ENCODE results near the gene FSD2. TPM values are rescaled to one million over a fixed set of nuclear protein-coding genes. Genes with fewer than 3 reads are reported as not detected.

FSD2 gene
- total RNA-seq, 1 experiment from 2014 or later = not detected

DNA sequence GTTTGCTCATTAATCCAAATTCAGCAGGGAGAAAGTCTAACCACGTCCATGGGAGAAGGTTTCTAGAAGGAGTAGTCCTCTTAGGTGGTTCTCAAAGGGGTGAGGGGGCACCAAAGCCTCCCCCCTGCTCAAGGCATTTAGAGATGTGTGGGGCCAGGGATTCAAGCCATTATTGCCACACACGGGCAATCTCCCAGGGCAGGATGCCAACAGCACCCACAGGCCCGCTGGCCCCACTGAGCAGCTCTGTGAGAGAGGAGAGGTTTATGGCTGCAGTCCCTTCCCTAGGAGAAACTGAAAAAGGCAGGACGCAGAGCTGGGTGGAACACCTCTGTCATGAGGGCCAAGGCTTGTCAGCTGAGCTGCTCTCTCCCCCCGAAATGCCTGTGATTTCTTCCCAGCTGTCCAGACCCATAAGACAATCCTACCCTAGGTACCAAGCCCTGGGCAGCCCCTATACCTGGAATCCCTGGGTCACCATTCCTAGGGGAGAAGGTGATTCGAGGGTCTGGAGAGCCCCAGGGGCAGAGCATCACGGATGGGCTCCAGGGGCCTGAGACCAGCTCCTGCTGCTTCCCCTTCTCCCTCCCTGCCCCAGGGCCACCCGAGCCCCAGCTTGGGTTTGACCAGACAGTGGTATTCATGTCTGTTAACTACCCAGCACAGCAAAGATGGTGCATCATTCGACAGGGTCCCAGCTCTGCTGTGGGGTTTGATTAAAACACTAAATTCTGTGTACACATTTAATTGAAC is 42.5 kb upstream of the FSD2 start:
- no peak overlapping the region for H4K91ac ChIP-seq (ENCODE audit: insufficient read length, low read depth, low read length)
- no peak overlapping the region for H3T11ph ChIP-seq (ENCODE audit: low read length)
- no peak overlapping the region for H4K8ac ChIP-seq (replicated peaks; ENCODE audit: insufficient read length, low read depth, low read length)
- no peak overlapping the region for H2BK20ac ChIP-seq (ENCODE audit: low read depth, low read length, poor library complexity, severe bottlenecking)
- H3K27me3 ChIP-seq (ENCODE audit: insufficient read depth, low read length) = no peaks in the 10 kb centered on the region
- H4K5ac ChIP-seq (ENCODE audit: insufficient read length, low read depth, low read length) = no peak overlapping the region
- Mint-ChIP-seq H3K4me3 (no peak overlapping the region), H3K27me3 (ENCODE audit: low read depth) (no peaks in the 10 kb centered on the region), H3K4me1 (peaks cover 14 to 20% of the 10 kb centered on the region in 2 experiments), H3K27ac (peak overlapping the region in 1 of 3 experiments; percentile 18; a peak in 1 of 7 replicates), H3K36me3 (ENCODE audit: insufficient read depth in 1 of 3, low read depth in 3 of 3) (no peaks in the 10 kb centered on the region; a peak in 1 of 7 replicates), H3K9me3 (no peaks in the 10 kb centered on the region)
- no peak overlapping the region for H2BK5ac ChIP-seq (ENCODE audit: insufficient read length, low read length)
- H3K14ac ChIP-seq (ENCODE audit: insufficient read depth, low read length) = no peak overlapping the region
- H2AK5ac ChIP-seq (ENCODE audit: insufficient read length, low read length) = no peak overlapping the region
- no peak overlapping the region for H3K9ac ChIP-seq (ENCODE audit: extremely low read depth, insufficient read length, low read length)
- H3K79me2 ChIP-seq (ENCODE audit: insufficient read depth, low read length) = no peaks in the 10 kb centered on the region
- H2BK120ac ChIP-seq (ENCODE audit: low read depth, low read length, poor library complexity, severe bottlenecking) = no peak overlapping the region
- no peak overlapping the region for H3K27ac ChIP-seq (ENCODE audit: insufficient read length, low read depth, low read length)
- no peak overlapping the region for H3K56ac ChIP-seq (ENCODE audit: insufficient read length, low read depth, low read length)
- no peak for DNase-seq
- no peaks in the 10 kb centered on the region for H3K79me1 ChIP-seq (ENCODE audit: insufficient read depth, low read depth, low read length, poor library complexity, severe bottlenecking)
- H2AFZ ChIP-seq (ENCODE audit: low read length) = no peak overlapping the region
- no peak overlapping the region for H2BK12ac ChIP-seq (ENCODE audit: insufficient read length, low read depth, low read length)
- no peak overlapping the region for H2BK15ac ChIP-seq (ENCODE audit: low read depth, low read length)
- no peak overlapping the region for H3K4me2 ChIP-seq (ENCODE audit: insufficient read depth, insufficient read length, low read length)
- TF ChIP-seq, protein P1, sequence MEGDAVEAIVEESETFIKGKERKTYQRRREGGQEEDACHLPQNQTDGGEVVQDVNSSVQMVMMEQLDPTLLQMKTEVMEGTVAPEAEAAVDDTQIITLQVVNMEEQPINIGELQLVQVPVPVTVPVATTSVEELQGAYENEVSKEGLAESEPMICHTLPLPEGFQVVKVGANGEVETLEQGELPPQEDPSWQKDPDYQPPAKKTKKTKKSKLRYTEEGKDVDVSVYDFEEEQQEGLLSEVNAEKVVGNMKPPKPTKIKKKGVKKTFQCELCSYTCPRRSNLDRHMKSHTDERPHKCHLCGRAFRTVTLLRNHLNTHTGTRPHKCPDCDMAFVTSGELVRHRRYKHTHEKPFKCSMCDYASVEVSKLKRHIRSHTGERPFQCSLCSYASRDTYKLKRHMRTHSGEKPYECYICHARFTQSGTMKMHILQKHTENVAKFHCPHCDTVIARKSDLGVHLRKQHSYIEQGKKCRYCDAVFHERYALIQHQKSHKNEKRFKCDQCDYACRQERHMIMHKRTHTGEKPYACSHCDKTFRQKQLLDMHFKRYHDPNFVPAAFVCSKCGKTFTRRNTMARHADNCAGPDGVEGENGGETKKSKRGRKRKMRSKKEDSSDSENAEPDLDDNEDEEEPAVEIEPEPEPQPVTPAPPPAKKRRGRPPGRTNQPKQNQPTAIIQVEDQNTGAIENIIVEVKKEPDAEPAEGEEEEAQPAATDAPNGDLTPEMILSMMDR (conservative IDR thresholded peaks at IDR 0.05) = no peak
- WGBS (ENCODE audit: extremely low coverage, insufficient read length, low lambda C conversion rate) = no CpG with 5 or more reads among the region's 9 CpGs
- no peak overlapping the region for H3K4ac ChIP-seq (ENCODE audit: low read depth, low read length)
- H4K20me1 ChIP-seq (ENCODE audit: control insufficient read depth, insufficient read depth, insufficient read length) = no peaks in the 10 kb centered on the region
- H3K9me3 ChIP-seq (ENCODE audit: control insufficient read depth, low read depth, low read length) = no peaks in the 10 kb centered on the region
- no peak overlapping the region for H3K18ac ChIP-seq (ENCODE audit: insufficient read length, low read depth, low read length)
- H3K23ac ChIP-seq (ENCODE audit: insufficient read length, low read depth, low read length) = no peak overlapping the region
- H3K4me1 ChIP-seq (ENCODE audit: insufficient read depth, low read length) = no peaks in the 10 kb centered on the region
- H3K23me2 ChIP-seq (ENCODE audit: insufficient read length, low read depth, low read length, poor library complexity, severe bottlenecking) = no peaks in the 10 kb centered on the region
